HL-60/S4 treated with phorbol 12-myristate 13-acetate at 8.2 ng/mL for 4 days and 3 days (cell line): ENCODE data around the gene ITIH3.

ENCODE experiments used
- in situ Hi-C: fragments of 300-500 bp; cut with MboI; formaldehyde crosslinking; loops from 2 replicates; pipeline ENCODE4 v1.15.0; 2022; ENCODE audit warnings: low sequenced_read_pairs

ITIH3 gene

DNA sequence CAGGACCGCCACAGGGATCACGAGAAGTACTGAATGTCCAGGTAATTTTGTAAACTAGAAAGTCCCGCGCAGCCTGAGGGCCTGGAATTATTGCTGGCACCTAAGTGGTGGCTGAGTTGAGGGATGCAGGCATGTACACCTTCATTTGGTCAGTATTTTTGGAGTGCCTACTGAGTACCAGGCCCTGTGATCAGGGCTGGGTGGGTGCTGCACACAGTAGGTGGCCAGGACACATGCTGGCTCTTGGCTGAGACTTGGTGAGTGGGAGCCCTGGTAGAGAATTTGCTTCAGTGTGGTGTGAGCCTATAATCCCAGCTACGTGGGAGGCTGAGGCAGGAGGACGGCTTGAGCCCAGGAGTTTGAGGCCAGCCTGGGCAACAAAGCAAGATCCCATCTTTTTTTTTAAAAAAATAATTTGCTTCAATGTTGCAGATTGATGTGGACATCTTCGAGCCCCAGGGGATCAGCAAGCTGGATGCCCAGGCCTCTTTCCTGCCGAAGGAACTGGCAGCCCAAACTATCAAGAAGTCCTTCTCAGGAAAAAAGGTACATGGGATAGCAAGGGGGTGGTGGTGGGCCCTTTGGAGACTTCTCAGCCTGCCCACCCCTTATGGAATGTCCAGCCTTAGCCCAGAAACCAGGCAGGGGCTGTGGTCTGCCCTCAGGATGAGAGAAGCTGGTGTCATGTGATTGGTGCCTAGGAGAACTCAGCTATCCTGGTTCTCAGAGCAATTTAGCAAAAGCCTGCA lies 14.6 kb upstream of the ITIH3 start:
- in situ Hi-C loops, result no loop called here

GRCh38 chr3:52781741-52782140 lies 12.9 kb upstream of the ITIH3 start:
- in situ Hi-C loops, result no loop called here

DNA sequence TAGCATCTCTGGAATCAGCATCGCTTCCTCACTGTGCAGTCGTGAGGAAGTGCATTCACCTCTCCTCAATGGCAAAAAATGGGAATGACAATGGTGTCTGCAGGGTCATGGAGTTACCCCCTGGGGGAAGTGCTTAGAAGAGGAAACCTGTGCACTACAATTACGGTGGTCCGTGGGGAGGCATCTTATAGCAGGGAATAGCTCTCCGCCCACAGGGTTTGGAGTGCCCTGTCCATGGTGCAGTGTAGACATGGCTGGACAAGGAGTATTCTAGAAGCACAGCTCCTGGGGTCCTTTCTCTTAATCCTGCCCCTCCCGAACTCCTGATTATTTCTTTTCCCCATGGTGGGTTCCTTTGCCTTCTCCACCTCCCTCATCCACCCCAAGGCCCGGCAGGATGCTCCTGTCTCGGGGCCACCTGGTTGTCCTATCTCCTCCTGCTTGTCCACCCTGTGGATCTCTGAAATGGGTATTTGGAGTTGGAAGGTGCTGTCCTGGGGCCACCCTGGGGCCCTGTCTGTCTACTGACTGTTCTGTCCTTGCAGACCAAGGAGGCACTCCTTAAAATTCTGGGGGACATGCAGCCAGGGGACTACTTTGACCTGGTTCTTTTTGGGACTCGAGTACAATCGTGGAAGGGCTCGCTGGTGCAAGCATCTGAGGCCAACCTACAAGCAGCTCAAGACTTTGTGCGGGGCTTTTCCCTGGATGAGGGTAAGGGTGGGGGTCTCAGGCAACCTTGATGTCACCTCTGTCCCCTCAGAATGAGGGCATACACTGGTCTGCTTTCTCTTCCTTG lies 12.0 kb upstream of the ITIH3 start:
- in situ Hi-C loops, result no loop called here

- in situ Hi-C loops, result no loop called here
Observed at GRCh38 chr3:52783211-52783555, 11.4 kb upstream of the ITIH3 start.

GRCh38 chr3:52784021-52784621 lies 10.5 kb upstream of the ITIH3 start:
- in situ Hi-C loops, result no loop called here

- in situ Hi-C loops, result no loop called here
Observed at GRCh38 chr3:52784931-52785590, 9.5 kb upstream of the ITIH3 start.

GRCh38 chr3:52786330-52787215 lies 8.0 kb upstream of the ITIH3 start:
- in situ Hi-C loops, result no loop called here

DNA sequence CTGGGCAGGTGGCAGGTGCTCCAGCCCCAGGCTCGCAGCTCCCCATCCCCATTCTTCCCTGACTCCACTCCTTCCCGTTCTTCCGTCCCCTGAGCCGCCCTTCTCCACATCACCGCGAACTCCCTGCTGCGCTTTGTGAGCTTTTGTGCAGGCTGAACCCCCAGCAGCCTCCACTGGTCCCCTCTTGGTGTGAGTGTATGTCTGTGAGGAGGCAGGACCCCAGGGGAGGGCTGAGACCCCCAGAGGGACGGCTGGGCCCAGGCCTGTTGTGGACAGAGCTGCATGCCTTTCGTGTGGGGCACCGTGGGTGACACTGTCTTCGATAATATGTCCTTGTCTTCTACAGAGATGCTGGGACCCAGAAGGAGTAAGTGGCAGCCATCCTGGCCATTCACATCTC lies 7.3 kb upstream of the ITIH3 start:
- in situ Hi-C loops, result no loop called here

DNA sequence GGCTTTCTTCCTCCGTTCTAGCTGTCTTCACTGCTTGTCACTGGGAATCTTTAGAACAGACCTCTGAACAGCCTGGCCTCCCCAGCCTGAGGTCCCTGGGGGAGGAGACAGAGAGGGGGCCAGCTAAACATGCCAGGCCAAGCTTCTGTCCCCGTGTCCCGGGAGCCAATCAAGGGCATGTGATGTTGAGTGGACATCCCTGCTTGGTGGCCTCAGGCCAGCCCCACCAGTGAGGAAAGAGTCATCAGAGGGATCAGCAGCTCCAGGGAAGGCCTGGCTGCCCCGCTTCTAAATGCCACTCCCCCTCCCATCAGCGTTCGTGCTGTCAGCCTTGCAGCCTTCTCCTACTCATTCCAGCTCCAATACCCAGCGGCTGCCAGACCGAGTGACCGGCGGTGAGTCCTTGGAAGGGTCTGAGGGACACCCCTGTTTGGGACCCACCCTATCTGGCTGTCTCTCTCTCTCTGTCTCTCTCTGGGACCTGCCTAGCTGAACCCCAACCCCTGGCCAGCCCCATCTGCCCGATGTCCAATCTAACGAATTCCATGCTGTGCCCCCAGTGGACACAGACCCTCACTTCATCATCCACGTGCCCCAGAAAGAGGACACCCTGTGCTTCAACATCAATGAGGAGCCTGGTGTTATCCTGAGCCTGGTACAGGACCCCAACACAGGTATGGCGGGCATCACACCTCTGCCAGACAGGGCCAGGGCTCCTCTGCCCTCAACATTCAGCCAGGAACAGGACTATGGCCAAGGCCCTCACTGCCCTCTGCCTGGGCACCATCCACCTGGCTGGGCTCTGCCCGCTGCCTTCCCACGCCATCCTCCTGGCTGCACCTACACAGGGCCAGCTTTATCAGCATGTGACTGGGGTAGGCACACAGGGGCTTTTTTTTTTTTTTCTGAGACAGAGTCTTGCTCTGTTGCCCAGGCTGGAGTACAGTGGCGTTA lies 6.6 kb upstream of the ITIH3 start:
- in situ Hi-C loops, result no loop called here

DNA sequence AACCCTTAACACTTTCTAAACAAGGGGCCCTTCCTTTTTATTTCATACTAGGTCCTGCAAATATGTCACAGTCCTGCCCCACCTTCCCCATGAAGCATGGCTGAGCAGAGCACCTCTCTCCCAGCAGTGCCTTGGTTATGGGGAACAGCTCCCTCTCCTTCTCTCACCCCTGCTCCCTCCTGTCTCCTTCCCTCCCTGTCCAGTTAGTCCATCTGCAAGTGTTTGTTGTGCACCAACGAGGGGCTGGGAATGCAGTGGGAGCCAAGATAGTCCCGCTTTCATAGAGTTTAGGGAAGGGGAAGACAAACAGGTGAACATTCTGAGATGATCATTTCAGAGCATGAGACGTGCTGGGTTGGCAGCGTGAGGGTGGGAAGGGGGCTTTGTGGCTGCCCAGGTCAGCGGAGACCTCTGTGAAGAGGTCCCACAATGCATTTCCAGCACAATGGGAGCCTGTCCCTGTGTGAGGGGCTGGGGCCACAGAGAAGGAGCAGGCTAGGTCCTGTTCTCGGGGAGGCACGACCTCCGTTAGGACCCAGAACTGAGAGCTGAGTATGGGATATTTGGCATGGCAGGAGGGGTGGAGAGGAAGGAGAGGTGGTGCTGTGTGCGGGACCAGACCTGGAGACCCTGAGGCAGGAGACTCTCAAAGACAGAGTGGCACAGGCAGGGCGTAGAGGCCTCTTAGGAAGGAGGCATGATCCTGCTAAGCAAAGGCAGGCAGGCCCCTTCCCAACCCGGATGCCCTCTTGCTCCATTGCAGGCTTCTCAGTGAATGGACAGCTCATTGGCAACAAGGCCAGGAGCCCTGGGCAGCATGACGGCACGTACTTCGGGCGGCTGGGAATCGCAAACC lies 5.5 kb upstream of the ITIH3 start:
- in situ Hi-C loops, result no loop called here

DNA sequence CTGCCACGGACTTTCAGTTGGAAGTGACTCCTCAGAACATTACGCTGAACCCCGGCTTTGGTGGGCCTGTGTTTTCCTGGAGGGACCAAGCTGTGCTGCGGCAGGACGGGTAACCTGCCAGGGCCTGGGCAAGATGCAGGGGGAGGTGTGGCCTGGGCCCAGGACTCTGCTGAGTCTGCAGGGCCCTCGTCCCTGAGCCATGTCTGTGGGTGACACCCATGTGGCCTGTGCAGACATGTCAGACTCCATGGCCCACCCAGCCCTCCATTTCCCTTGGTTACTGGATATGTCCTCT lies 4.9 kb upstream of the ITIH3 start:
- in situ Hi-C loops, result no loop called here

- in situ Hi-C loops, result no loop called here
Observed at GRCh38 chr3:52790337-52790736, 4.3 kb upstream of the ITIH3 start.

- in situ Hi-C loops, result no loop called here
Observed at GRCh38 chr3:52790741-52791140, 3.9 kb upstream of the ITIH3 start.

DNA sequence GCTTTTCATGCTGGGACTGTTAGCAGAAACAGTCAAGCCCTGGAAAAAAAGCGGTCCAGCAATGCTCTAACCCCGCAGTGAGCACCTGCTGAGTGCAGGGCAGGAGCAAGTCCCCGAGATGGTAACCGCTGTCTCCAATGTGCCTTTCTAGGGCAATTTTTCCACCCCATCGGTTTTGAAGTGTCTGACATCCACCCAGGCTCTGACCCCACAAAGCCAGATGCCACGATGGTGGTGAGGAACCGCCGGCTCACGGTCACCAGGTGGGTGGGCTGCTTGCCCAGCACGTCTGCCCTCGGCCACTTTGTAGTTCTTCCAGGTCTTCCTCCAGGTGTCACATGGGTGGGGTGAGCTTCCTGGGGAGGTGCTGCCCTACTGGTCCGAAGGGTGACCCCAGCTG lies 3.2 kb upstream of the ITIH3 start:
- in situ Hi-C loops, result no loop called here

DNA sequence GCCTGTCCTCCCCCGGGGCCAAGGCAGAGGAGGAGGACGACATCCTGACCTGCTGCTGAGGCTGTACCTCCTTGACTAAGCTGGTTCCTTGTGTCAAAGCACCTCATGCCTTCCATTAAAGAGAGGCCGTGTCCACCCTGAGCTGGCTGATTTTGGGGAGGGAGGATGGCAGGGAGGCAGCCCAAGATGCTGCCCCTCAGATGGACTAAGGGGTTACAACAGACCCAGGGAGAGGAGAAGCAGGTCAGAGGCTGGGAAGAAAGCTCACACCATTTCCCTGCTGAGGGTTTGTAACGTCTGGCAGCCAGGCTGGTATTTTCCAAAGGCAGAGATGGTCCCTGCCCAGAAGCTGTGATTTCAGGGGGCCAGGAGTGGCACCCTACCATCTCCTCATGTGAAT lies 2.7 kb upstream of the ITIH3 start:
- in situ Hi-C loops, result no loop called here

DNA sequence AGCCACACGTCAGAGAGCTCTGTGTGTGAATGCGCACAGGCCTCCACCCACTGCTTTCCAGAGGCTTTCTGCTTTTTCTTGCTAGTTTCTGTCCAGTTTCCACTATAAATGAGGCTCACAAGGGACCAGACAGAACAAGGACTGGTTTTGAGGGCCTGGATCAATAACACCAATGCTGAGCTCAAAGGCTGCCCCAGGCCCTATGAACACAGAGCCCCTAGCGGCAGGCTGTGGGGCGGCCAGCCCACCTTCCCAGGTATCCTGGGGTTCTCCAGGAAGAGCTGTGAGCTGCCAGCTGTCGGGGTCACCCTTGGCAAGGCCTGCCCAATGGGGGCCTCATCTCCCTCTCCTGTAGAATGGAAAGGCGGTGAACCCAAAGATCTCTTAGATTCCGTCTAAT lies 2.2 kb upstream of the ITIH3 start:
- in situ Hi-C loops, result no loop called here

DNA sequence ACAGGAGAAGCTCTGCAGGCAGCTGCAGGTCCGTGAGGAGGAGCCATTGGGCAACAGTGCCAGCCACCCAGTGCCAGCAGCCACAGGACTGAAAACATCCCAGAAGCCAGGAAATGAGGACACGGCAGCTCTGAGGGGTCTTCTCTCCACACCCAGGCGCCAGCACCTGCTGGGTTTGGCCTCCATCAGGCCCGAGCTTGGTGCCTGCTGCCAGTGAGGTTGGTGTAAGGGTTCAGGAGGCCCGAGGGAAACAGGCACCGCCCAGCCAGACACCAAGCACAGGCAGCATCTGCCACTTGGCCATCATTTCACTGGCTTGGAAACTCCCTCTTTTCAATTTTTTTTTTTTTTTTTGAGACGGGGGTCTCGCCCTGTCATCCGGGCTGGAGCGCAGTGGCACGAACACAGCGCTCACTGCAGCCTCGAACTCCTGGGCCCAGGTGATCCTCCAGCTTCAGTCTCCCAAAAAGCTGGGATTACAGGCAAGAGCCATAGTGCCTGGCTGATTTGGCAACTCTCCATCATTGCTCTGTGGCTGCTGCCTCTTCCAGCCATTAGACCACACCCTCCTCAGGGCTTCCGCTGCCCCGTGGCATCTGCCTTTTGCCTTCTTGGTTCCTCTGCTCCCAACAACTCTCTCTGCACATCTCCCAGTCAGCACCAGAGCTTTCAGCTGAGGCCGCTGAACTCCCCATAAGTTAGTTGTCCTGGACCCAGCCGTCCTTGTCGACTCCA lies 1.5 kb upstream of the ITIH3 start:
- in situ Hi-C loops, result no loop called here
